Ovary (tissue), 3 donors: ENCODE measurements around the gene KRTAP1-1.

Experiments
- EP300 ChIP-seq: sonication (generic); formaldehyde crosslinking; IDR thresholded peaks from one replicate; pipeline ENCODE4 v1.6.1; 2017; ENCODE audit warnings: antibody characterized with exemption
- TF ChIP-seq, protein P1 (sequence below), 3 donors: fragments of 450-650 bp in 2 of 3; fragments of 200-600 bp in 1 of 3; IDR thresholded peaks; one replicate each; pipeline versions ENCODE4 v1.5.1 to v1.8.0; 2016 to 2022; ENCODE audit warnings: antibody characterized with exemption in 3 of 3, mild to moderate bottlenecking in 1 of 3
- donor health status: DM: no; HTN: no; CAD: no.

DNA sequence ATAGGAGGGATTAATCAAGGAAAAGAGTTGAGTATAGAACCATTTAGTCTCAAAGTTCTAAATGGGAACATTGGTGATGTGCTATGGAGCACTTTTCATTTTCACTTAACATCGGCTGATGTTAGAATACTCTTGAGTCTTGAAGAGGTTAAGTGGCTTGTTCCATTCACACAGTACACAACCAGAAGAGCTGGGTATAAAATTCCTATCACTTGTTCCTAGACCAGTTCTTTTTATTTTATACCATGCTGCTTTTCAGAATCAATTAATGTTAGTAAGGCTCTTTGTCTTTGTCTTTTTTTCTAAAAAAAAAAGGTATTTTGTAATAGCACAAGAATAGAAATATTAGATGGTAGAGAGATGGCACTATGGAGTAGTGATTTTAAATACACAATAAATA lies 1.7 kb upstream of the KRTAP1-1 start:
- TF ChIP-seq, protein P1, sequence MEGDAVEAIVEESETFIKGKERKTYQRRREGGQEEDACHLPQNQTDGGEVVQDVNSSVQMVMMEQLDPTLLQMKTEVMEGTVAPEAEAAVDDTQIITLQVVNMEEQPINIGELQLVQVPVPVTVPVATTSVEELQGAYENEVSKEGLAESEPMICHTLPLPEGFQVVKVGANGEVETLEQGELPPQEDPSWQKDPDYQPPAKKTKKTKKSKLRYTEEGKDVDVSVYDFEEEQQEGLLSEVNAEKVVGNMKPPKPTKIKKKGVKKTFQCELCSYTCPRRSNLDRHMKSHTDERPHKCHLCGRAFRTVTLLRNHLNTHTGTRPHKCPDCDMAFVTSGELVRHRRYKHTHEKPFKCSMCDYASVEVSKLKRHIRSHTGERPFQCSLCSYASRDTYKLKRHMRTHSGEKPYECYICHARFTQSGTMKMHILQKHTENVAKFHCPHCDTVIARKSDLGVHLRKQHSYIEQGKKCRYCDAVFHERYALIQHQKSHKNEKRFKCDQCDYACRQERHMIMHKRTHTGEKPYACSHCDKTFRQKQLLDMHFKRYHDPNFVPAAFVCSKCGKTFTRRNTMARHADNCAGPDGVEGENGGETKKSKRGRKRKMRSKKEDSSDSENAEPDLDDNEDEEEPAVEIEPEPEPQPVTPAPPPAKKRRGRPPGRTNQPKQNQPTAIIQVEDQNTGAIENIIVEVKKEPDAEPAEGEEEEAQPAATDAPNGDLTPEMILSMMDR (IDR thresholded peaks at IDR 0.05) = no peak
- no peak for TF ChIP-seq EP300
